ENCODE data around the gene PXDC1. TPM values are rescaled to one million over a fixed set of nuclear protein-coding genes. Genes with fewer than 3 reads are reported as not detected.

Gene PXDC1
- total and polyA plus RNA-seq, 4 donors = 24.1 to 106 (median 77.6) TPM

GRCh38 chr6:3789018-3789895 lies 37.7 kb upstream of the PXDC1 start:
- Histone ChIP-seq H3K9me3 (ENCODE audit: control insufficient read depth in 4 of 4, low read length in 3 of 4) (no peaks in the 10 kb centered on the region), H3K27ac (ENCODE audit: low read depth in 1 of 2, low read length in 2 of 2) (peak overlapping the region; percentile 99 to 100), H3K4me3 (ENCODE audit: low read depth in 1 of 3, low read length in 3 of 3) (peak overlapping the region in 1 of 3 donors; percentile 22), H3K27me3 (ENCODE audit: control insufficient read depth in 4 of 4, insufficient read depth in 4 of 4, low read length in 3 of 4) (no peaks in the 10 kb centered on the region), H3K4me1 (ENCODE audit: control insufficient read depth in 4 of 4, insufficient read depth in 4 of 4, low read length in 3 of 4) (peaks cover 5 to 22% (median 15%) of the 10 kb centered on the region in 4 donors), H3K36me3 (ENCODE audit: control insufficient read depth in 4 of 4, insufficient read depth in 3 of 4, low read depth in 1 of 4, low read length in 3 of 4) (no peaks in the 10 kb centered on the region), H3K9ac (ENCODE audit: low read depth in 1 of 2, low read length in 2 of 2) (peak overlapping the region; percentile 72 to 92)
- DNase-seq (ENCODE audit: low spot score) = no peak
- TF ChIP-seq, protein P1, sequence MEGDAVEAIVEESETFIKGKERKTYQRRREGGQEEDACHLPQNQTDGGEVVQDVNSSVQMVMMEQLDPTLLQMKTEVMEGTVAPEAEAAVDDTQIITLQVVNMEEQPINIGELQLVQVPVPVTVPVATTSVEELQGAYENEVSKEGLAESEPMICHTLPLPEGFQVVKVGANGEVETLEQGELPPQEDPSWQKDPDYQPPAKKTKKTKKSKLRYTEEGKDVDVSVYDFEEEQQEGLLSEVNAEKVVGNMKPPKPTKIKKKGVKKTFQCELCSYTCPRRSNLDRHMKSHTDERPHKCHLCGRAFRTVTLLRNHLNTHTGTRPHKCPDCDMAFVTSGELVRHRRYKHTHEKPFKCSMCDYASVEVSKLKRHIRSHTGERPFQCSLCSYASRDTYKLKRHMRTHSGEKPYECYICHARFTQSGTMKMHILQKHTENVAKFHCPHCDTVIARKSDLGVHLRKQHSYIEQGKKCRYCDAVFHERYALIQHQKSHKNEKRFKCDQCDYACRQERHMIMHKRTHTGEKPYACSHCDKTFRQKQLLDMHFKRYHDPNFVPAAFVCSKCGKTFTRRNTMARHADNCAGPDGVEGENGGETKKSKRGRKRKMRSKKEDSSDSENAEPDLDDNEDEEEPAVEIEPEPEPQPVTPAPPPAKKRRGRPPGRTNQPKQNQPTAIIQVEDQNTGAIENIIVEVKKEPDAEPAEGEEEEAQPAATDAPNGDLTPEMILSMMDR (IDR thresholded peaks at IDR 0.05; ENCODE audit: low read depth, low read length, missing input control) = no peak
- TF ChIP-seq RAD21 (IDR thresholded peaks at IDR 0.05) (peak; percentile 58 to 59), HNF4A (conservative IDR thresholded peaks at IDR 0.05) (peak; percentile 83 to 87), ATF3 (IDR thresholded peaks at IDR 0.05) (peak; percentile 82), YY1 (IDR thresholded peaks at IDR 0.05) (peak; percentile 12), MAX (IDR thresholded peaks at IDR 0.05) (peak; percentile 69), TAF1 (conservative IDR thresholded peaks at IDR 0.05) (no peak), EGR1 (IDR thresholded peaks at IDR 0.05; ENCODE audit: low read depth in 2 of 2) (peak; percentile 86 to 91), FOXA2 (IDR thresholded peaks at IDR 0.05) (peak; percentile 68), JUND (IDR thresholded peaks at IDR 0.05) (peak; percentile 76 to 90), HNF4G (IDR thresholded peaks at IDR 0.05) (peak; percentile 81), ZBTB33 (IDR thresholded peaks at IDR 0.05) (peak; percentile 73), SP1 (IDR thresholded peaks at IDR 0.05) (peak; percentile 96), RXRA (IDR thresholded peaks at IDR 0.05) (peak; percentile 97 to 99), GABPA (IDR thresholded peaks at IDR 0.05 in 1 of 2, conservative IDR thresholded peaks at IDR 0.05 in 1 of 2) (peak in 1 of 2 donors; percentile 22), NR2F2 (IDR thresholded peaks at IDR 0.05) (no peak), FOXA1 (IDR thresholded peaks at IDR 0.05) (peak; percentile 78)
- TF ChIP-seq, protein P2, sequence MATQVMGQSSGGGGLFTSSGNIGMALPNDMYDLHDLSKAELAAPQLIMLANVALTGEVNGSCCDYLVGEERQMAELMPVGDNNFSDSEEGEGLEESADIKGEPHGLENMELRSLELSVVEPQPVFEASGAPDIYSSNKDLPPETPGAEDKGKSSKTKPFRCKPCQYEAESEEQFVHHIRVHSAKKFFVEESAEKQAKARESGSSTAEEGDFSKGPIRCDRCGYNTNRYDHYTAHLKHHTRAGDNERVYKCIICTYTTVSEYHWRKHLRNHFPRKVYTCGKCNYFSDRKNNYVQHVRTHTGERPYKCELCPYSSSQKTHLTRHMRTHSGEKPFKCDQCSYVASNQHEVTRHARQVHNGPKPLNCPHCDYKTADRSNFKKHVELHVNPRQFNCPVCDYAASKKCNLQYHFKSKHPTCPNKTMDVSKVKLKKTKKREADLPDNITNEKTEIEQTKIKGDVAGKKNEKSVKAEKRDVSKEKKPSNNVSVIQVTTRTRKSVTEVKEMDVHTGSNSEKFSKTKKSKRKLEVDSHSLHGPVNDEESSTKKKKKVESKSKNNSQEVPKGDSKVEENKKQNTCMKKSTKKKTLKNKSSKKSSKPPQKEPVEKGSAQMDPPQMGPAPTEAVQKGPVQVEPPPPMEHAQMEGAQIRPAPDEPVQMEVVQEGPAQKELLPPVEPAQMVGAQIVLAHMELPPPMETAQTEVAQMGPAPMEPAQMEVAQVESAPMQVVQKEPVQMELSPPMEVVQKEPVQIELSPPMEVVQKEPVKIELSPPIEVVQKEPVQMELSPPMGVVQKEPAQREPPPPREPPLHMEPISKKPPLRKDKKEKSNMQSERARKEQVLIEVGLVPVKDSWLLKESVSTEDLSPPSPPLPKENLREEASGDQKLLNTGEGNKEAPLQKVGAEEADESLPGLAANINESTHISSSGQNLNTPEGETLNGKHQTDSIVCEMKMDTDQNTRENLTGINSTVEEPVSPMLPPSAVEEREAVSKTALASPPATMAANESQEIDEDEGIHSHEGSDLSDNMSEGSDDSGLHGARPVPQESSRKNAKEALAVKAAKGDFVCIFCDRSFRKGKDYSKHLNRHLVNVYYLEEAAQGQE (IDR thresholded peaks at IDR 0.05) = no peak
- WGBS = 38% methylated on average over 13 of the region's 13 CpGs

Measured in liver (tissue), 9 donors.